ENCODE results near the gene TMBIM4.

Gene TMBIM4

DNA sequence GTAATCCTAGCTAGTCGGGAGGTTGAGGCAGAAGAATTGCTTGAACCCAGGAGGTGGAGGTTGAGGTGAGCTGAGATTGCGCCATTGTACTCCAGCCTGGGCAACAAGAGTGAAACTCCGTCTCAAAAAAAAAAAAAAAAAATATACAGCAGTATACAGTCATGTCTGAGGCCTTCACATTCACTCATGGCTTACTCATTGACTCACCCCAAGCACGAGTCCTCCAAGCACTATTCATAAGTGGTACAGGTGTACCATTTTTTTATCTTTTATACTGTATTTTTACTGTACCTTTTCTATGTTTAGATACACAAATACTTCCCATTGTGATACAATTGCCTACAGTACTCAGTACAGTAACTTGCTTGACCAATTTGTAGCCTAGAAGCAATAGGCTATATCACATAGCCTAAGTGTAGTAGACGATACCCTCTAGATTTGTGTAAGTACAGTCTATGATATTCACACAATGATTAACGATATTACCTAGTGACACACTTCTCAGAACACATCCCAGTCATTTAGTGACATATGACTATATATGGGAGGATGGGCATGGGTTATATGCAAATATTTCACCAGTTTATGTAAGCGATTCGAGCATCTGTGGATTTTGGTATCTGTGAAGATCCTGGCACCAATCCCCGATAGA lies 51.4 kb downstream of the TMBIM4 start:
- TF ChIP-seq, protein P1, sequence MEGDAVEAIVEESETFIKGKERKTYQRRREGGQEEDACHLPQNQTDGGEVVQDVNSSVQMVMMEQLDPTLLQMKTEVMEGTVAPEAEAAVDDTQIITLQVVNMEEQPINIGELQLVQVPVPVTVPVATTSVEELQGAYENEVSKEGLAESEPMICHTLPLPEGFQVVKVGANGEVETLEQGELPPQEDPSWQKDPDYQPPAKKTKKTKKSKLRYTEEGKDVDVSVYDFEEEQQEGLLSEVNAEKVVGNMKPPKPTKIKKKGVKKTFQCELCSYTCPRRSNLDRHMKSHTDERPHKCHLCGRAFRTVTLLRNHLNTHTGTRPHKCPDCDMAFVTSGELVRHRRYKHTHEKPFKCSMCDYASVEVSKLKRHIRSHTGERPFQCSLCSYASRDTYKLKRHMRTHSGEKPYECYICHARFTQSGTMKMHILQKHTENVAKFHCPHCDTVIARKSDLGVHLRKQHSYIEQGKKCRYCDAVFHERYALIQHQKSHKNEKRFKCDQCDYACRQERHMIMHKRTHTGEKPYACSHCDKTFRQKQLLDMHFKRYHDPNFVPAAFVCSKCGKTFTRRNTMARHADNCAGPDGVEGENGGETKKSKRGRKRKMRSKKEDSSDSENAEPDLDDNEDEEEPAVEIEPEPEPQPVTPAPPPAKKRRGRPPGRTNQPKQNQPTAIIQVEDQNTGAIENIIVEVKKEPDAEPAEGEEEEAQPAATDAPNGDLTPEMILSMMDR (IDR thresholded peaks at IDR 0.05; ENCODE audit: insufficient read depth, low read depth, low read length, missing control alignments) = no peak
- H3K4me3 ChIP-seq (ENCODE audit: low read length) = no peak overlapping the region
- peak; percentile 80 for DNase-seq (ENCODE audit: low read depth)

DNA sequence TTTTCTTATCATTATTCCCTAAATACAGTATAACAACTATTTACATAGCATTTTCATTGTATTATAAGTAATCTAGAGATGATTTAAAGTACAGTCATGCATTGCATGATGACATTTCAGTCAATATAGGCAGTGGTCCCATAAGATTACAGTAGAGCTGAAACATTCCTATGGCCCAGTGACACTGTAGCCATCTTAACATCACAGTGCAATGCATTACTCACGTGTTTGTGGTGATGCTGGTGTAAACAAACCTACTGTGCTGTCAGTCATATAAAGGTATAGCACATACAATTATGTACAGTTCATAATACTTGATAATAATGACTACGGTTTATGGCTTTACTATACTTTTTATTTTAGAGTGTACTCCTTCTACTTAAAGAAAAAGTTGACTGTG lies 52.6 kb downstream of the TMBIM4 start:
- no peak overlapping the region for H3K4me3 ChIP-seq (ENCODE audit: low read length)
- TF ChIP-seq, protein P1 (IDR thresholded peaks at IDR 0.05; ENCODE audit: insufficient read depth, low read depth, low read length, missing control alignments) = no peak
- peak; percentile 10 for DNase-seq (ENCODE audit: low read depth)

DNA sequence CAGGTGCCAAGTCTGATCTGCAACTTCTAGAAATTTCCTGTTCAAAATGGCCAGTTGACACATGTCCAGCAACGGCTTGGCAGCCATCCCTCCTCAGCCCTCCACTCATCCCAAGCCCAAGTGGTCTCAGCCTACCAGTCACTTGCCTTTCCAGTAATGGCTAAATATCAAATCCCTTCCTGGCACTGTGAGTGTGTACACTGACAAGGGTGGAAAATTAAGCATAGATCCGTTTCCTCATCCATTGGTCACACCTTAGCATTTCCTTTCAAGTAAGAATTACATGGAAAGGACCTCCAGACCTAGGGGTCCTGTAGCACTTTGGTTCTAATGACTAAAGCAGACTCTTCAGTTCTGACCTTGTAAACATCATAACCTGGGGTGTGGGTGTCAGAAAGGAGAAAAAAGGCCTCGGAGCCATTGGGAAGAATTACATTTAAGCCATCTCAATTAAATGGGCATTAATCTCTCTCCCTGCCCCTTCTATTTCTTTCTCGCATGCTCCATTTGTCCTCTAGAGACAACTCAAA lies 54.7 kb downstream of the TMBIM4 start:
- no peak for DNase-seq (ENCODE audit: low read depth)
- no peak overlapping the region for H3K4me3 ChIP-seq (ENCODE audit: low read length)
- TF ChIP-seq, protein P1 (IDR thresholded peaks at IDR 0.05; ENCODE audit: insufficient read depth, low read depth, low read length, missing control alignments) = no peak

DNA sequence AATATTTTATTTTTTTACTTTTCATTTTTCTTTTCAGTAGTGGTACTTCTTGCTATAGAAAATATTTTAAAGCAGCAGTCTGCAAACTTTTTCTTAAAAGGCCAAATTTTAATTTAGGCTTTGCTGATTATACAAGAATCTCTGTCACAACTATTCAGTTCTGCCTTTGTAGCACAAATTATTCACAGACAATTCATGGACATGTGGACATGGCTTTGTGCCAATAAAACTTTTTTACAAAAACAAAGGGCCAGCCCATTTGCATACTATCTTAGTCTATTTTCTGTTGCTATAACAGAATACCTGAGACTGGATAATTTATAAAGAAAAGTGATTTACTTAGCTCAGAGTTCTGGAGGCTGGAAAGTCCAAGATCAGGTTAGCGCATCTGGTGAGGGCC lies 56.3 kb downstream of the TMBIM4 start:
- no peak for DNase-seq (ENCODE audit: low read depth)
- no peak overlapping the region for H3K4me3 ChIP-seq (ENCODE audit: low read length)
- TF ChIP-seq, protein P1 (IDR thresholded peaks at IDR 0.05; ENCODE audit: insufficient read depth, low read depth, low read length, missing control alignments) = no peak

DNA sequence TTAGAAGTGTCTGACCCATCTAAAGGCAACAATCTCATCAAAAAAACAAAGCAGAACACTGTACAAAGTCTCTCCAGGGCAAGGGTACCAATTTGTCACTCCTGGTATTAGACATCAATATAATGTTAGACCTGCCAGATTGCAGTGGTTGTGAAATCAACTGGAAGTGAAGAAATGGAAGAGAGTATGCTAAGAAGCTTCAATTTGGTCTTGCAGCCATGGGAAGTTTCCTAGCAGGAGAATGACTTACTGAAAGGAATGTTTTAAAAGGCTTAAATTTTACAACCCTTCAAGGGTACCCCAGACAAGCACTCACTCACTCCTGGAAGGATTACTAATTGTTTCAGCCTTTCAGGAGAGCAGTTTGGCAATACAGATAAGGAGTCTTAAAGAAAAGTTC lies 58.2 kb downstream of the TMBIM4 start:
- no peak overlapping the region for H3K4me3 ChIP-seq (ENCODE audit: low read length)
- peak; percentile 38 for DNase-seq (ENCODE audit: low read depth)
- TF ChIP-seq, protein P1 (IDR thresholded peaks at IDR 0.05; ENCODE audit: insufficient read depth, low read depth, low read length, missing control alignments) = no peak

DNA sequence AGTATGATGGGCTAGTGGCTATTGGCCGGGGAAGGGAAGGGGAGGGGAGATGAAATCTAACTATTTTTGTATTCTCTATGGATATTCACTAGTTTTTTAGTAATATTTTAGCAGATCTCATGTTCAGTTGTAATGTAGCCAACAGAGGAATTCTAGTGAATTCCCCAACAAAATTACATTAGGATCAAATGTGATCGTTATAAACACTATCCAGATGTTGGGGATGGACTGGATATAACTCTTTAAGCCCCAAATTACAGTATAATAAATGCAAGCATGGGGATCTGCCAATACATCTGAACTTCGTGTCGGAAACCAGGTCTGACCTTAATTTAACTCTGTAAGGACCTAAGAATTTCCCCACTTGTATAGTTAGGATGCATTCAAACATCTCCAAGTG lies 60.7 kb downstream of the TMBIM4 start:
- TF ChIP-seq, protein P1 (IDR thresholded peaks at IDR 0.05; ENCODE audit: insufficient read depth, low read depth, low read length, missing control alignments) = no peak
- no peak overlapping the region for H3K4me3 ChIP-seq (ENCODE audit: low read length)
- DNase-seq (ENCODE audit: low read depth) = no peak

DNA sequence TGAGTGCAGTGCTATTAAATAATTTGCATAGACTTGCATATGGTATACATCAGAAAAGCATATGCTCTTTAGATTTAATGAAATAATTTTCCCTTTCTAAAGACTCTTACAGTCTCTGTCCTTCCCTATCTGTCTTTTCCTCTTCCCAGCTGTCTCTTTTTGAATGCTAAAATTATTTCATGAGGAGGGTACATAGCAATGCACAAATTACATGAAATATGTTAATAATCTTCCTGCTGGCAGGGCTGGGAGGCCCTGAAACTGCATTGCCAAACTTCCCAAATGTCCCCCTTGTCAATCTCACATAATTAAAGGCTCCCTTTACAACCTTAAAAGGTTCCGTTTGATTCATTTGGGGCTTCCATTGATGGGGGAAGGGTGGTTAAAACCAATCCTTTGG lies 61.4 kb downstream of the TMBIM4 start:
- H3K4me3 ChIP-seq (ENCODE audit: low read length) = no peak overlapping the region
- no peak for DNase-seq (ENCODE audit: low read depth)
- TF ChIP-seq, protein P1 (IDR thresholded peaks at IDR 0.05; ENCODE audit: insufficient read depth, low read depth, low read length, missing control alignments) = no peak
